Lower leg skin (tissue), 3 donors: Measurements from ENCODE around the gene PRDM15.

Experiments
- POLR2A ChIP-seq, 2 donors: fragments of 450-650 bp; IDR thresholded peaks; one replicate each; pipeline ENCODE4 v1.6.1; 2016 to 2017; ENCODE audit warnings: antibody characterized with exemption in 2 of 2, mild to moderate bottlenecking in 1 of 2, moderate library complexity in 1 of 2
- TF ChIP-seq, protein P1 (sequence below), 3 donors: fragments of 450-650 bp; IDR thresholded peaks; one replicate each; pipeline ENCODE4 v1.5.1; 2016; ENCODE audit warnings: antibody characterized with exemption in 3 of 3, mild to moderate bottlenecking in 3 of 3, moderate library complexity in 2 of 3

- TF ChIP-seq POLR2A (IDR thresholded peaks at IDR 0.05): no peak
- TF ChIP-seq, protein P1, sequence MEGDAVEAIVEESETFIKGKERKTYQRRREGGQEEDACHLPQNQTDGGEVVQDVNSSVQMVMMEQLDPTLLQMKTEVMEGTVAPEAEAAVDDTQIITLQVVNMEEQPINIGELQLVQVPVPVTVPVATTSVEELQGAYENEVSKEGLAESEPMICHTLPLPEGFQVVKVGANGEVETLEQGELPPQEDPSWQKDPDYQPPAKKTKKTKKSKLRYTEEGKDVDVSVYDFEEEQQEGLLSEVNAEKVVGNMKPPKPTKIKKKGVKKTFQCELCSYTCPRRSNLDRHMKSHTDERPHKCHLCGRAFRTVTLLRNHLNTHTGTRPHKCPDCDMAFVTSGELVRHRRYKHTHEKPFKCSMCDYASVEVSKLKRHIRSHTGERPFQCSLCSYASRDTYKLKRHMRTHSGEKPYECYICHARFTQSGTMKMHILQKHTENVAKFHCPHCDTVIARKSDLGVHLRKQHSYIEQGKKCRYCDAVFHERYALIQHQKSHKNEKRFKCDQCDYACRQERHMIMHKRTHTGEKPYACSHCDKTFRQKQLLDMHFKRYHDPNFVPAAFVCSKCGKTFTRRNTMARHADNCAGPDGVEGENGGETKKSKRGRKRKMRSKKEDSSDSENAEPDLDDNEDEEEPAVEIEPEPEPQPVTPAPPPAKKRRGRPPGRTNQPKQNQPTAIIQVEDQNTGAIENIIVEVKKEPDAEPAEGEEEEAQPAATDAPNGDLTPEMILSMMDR (IDR thresholded peaks at IDR 0.05): no peak
Measured at GRCh38 chr21:41794600-41794999, 84.5 kb downstream of the PRDM15 start.
